Stomach (tissue), 9 donors: ENCODE results near the gene ATG5. TPM values are rescaled to one million over a fixed set of nuclear protein-coding genes. Genes with fewer than 3 reads are reported as not detected.

Source experiments
- DNase-seq, 2 donors: peaks; one replicate each; pipeline versions ENCODE4 v3.0.0 to v3.0.0-alpha.2; 2013 to 2019
- H3K27ac ChIP-seq, 5 donors: fragments of 200-600 bp in 4 of 5; sonication (generic) in 4 of 5; one replicate each; pipeline ENCODE4 v1.5.1; 2013 to 2019; ENCODE audit warnings: mild to moderate bottlenecking in 1 of 5, moderate library complexity in 1 of 5
- H3K27me3 ChIP-seq, 3 donors: fragments of 200-600 bp; sonication (generic); one replicate each; pipeline ENCODE4 v1.5.1; 2017 to 2019; ENCODE audit warnings: mixed run types in 1 of 3
- H3K36me3 ChIP-seq, 4 donors: fragments of 200-600 bp; sonication (generic); 1 replicate in 3 of 4; 2 replicates in 1 of 4; pipeline ENCODE4 v1.5.1; 2016 to 2019
- H3K4me1 ChIP-seq, 4 donors: fragments of 200-600 bp; sonication (generic); one replicate each; pipeline ENCODE4 v1.5.1; 2016 to 2019
- H3K4me3 ChIP-seq, 4 donors: fragments of 200-600 bp; sonication (generic) in 3 of 4; one replicate each; pipeline ENCODE4 v1.5.1; 2016 to 2019; ENCODE audit warnings: mild to moderate bottlenecking in 1 of 4
- H3K9me3 ChIP-seq, 4 donors: fragments of 200-600 bp; sonication (generic); one replicate each; pipeline ENCODE4 v1.5.1; 2016 to 2019
- EP300 ChIP-seq: sonication (generic); formaldehyde crosslinking; IDR thresholded peaks from one replicate; pipeline ENCODE4 v1.6.1; 2017; ENCODE audit warnings: antibody characterized with exemption
- POLR2A ChIP-seq, 4 donors: fragments of 450-650 bp; IDR thresholded peaks; one replicate each; pipeline ENCODE4 v1.6.1; 2016; ENCODE audit warnings: antibody characterized with exemption in 4 of 4, control low read depth in 2 of 4, mild to moderate bottlenecking in 1 of 4, moderate library complexity in 1 of 4
- POLR2AphosphoS5 ChIP-seq, 3 donors: sonication (generic); formaldehyde crosslinking; IDR thresholded peaks; one replicate each; pipeline ENCODE4 v1.6.1; 2016; ENCODE audit warnings: antibody characterized with exemption in 3 of 3
- WGBS, 5 donors: extraction: QIAGEN DNeasy Blood & Tissue Kit in 3 of 5; methylation state at CpG; one replicate each; pipeline versions ENCODE4 v1.1.5 to v1.1.7; 2013 to 2018; 5-methylcytosine and 5-hydroxymethylcytosine counted together
- intact Hi-C: fragments of 100-400 bp; cut with DNase I; formaldehyde crosslinking; loops from one replicate; pipeline ENCODE4 v1.15.1; 2023; ENCODE audit warnings: low total_unique reads
- polyA plus RNA-seq, 3 donors: library from polyadenylated mRNA; stranded (reverse); fragments of 200-250 nt; gene quantifications; one replicate each; pipeline ENCODE4 v1.2.3, GENCODE V29; 2013
- total RNA-seq, 5 donors: library from RNA; depleted of rRNA; stranded (reverse); fragments of >200 nt; gene quantifications; one replicate each; pipeline versions ENCODE4 v1.1.0 to v1.2.3, GENCODE V29; 2014 to 2016
- TF ChIP-seq, protein P1 (sequence below), 7 experiments: fragments of 450-650 bp in 4 of 7; fragments of 200-600 bp in 3 of 7; sonication (generic) in 3 of 7; IDR thresholded peaks; one replicate each; pipeline ENCODE4 v1.5.1; 2016 to 2019; ENCODE audit warnings: antibody characterized with exemption in 7 of 7, control low read depth in 2 of 7, mild to moderate bottlenecking in 1 of 7
- donor health status: healthy with polysubstance abuse.
- donor health status: Bipolar disorder and iron deficiency.
- donor health status: healthy.

The ATG5 gene
- total and polyA plus RNA-seq, 8 donors, result 12.8 to 89.4 (median 25.5) TPM

GRCh38 chr6:106220485-106220884, 105.1 kb downstream of the ATG5 start:
- H3K27ac ChIP-seq, result no peak overlapping the region
- DNase-seq, result no peak
- peaks cover 0 to 11% (median 3%) of the 10 kb centered on the region in 4 donors for H3K4me1 ChIP-seq
- no peaks in the 10 kb centered on the region for H3K27me3 ChIP-seq
- no peaks in the 10 kb centered on the region for H3K9me3 ChIP-seq
- TF ChIP-seq EP300 (no peak), POLR2AphosphoS5 (IDR thresholded peaks at IDR 0.05) (no peak)
- no peak overlapping the region for H3K4me3 ChIP-seq
- H3K36me3 ChIP-seq, result no peaks in the 10 kb centered on the region
- intact Hi-C loops, result loop anchor here (10.0 kb wide), 1 partner anchor 486 kb away; no protein-coding TSS in a partner anchor

DNA sequence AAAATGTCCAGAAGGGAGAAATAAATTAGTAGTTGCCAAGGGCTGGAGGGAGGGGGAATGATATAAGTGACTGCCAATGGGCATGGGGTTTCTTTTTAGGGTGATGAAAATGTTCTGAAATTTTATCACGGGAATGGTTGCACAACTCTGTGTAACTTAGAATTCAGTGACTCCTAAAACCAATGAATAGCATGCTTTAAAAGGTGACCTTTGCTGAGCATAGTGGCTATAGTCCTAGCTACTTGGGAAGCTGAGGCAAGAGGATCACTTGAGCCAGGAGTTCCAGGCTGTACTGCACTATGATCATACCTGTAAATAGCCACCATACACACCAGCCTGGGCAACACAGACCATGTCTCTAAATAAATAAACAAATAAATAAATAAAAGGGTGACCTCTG, 109.0 kb downstream of the ATG5 start:
- H3K9me3 ChIP-seq, result no peaks in the 10 kb centered on the region
- intact Hi-C loops, result no loop called here
- TF ChIP-seq EP300, result no peak
- no peak for TF ChIP-seq POLR2A (IDR thresholded peaks at IDR 0.05)
- no peak for TF ChIP-seq POLR2AphosphoS5 (IDR thresholded peaks at IDR 0.05)
- TF ChIP-seq, protein P1, sequence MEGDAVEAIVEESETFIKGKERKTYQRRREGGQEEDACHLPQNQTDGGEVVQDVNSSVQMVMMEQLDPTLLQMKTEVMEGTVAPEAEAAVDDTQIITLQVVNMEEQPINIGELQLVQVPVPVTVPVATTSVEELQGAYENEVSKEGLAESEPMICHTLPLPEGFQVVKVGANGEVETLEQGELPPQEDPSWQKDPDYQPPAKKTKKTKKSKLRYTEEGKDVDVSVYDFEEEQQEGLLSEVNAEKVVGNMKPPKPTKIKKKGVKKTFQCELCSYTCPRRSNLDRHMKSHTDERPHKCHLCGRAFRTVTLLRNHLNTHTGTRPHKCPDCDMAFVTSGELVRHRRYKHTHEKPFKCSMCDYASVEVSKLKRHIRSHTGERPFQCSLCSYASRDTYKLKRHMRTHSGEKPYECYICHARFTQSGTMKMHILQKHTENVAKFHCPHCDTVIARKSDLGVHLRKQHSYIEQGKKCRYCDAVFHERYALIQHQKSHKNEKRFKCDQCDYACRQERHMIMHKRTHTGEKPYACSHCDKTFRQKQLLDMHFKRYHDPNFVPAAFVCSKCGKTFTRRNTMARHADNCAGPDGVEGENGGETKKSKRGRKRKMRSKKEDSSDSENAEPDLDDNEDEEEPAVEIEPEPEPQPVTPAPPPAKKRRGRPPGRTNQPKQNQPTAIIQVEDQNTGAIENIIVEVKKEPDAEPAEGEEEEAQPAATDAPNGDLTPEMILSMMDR (IDR thresholded peaks at IDR 0.05), result no peak
- H3K27me3 ChIP-seq, result no peaks in the 10 kb centered on the region
- no peak overlapping the region for H3K4me3 ChIP-seq
- H3K27ac ChIP-seq, result no peak overlapping the region
- WGBS, 5 donors, result 83 to 95% (median 91%) methylated on average over 1 of the region's 1 CpG
- H3K36me3 ChIP-seq, result no peaks in the 10 kb centered on the region
- no peaks in the 10 kb centered on the region for H3K4me1 ChIP-seq
- no peak for DNase-seq

DNA sequence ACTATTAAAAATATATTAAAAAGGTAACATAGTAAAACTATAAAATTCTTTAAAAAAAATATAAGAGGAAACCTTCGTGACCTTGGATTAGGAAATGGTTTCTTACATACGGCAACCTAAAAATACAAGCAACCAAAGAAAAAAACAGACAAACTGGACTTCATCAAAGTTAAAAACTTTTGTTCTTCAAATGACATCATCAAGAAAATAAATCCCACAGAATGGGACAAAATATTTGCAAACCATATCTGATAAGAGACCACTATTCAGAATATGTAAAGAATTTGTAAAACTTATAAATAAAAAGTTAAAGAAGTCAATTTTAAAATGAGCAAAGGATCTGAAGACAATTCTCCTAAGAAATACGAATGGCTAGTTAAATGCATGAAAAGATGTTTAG, 110.0 kb downstream of the ATG5 start:
- no peaks in the 10 kb centered on the region for H3K9me3 ChIP-seq
- WGBS, 5 donors, result 89 to 98% (median 96%) methylated on average over 3 of the region's 3 CpGs
- no peak overlapping the region for H3K27ac ChIP-seq
- H3K4me1 ChIP-seq, result no peaks in the 10 kb centered on the region
- DNase-seq, result no peak
- TF ChIP-seq, protein P1 (IDR thresholded peaks at IDR 0.05), result no peak
- no peak for TF ChIP-seq POLR2AphosphoS5 (IDR thresholded peaks at IDR 0.05)
- no peak for TF ChIP-seq EP300
- no peak for TF ChIP-seq POLR2A (IDR thresholded peaks at IDR 0.05)
- intact Hi-C loops, result no loop called here
- no peaks in the 10 kb centered on the region for H3K27me3 ChIP-seq
- H3K36me3 ChIP-seq, result no peaks in the 10 kb centered on the region
- H3K4me3 ChIP-seq, result no peak overlapping the region

DNA sequence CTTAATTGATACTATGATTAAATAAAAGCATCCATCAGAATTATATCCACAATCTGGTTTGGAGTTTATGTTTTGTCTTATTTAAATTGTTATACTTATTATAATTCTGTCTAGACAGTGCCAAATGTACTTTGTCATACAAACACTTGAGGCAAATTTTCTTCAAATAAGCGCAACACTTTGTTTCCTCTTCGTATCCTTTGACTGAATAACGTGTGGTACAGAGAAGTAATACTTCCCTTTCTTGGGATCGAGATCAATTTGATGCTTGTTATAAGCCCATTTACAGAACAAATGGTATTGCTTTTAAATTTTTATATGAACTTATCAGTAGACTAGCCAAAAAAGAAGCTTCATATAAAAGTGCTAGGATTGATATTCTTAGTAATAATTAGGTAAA, 111.0 kb downstream of the ATG5 start:
- DNase-seq, result no peak
- WGBS, 5 donors, result 71 to 88% (median 78%) methylated on average over 4 of the region's 4 CpGs
- Histone ChIP-seq H3K27ac (no peak overlapping the region), H3K27me3 (no peaks in the 10 kb centered on the region), H3K4me1 (no peaks in the 10 kb centered on the region), H3K9me3 (no peaks in the 10 kb centered on the region), H3K4me3 (no peak overlapping the region), H3K36me3 (no peaks in the 10 kb centered on the region)
- intact Hi-C loops, result no loop called here
- no peak for TF ChIP-seq POLR2AphosphoS5 (IDR thresholded peaks at IDR 0.05)
- TF ChIP-seq, protein P1 (IDR thresholded peaks at IDR 0.05), result no peak
- TF ChIP-seq EP300, result no peak

DNA sequence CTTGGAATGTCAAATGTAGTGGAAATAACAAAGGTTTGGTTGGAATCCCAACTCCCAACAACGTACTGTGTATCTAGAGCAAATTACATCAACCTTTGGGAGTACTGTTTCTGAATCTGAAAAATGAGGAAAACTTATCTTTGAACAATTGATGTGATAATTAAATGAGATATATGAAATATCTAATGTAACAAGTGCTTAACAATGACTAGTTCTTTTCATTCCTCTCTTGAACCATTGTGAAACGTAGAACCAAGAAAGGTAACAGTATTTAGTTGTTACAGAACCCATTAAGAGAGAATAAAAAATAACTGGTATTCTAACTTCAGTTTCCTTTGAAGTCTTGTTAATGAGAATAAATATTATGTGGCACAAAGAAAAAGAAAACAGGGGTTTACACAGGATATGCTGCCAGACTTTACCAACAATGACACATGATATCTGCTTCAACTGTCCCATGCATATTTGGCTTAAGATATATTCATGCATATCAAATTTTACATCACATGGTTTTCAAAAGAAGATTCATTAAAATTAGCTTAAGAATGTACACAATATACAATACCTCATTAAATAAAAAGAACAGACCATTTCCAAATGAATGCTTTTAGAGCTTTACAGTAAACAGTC, 111.8 kb downstream of the ATG5 start:
- DNase-seq, result no peak
- Histone ChIP-seq H3K27me3 (no peaks in the 10 kb centered on the region), H3K9me3 (no peaks in the 10 kb centered on the region), H3K36me3 (no peaks in the 10 kb centered on the region), H3K4me1 (no peaks in the 10 kb centered on the region), H3K27ac (no peak overlapping the region), H3K4me3 (no peak overlapping the region)
- intact Hi-C loops, result no loop called here
- TF ChIP-seq POLR2AphosphoS5 (IDR thresholded peaks at IDR 0.05) (no peak), EP300 (no peak), POLR2A (IDR thresholded peaks at IDR 0.05) (no peak)
- TF ChIP-seq, protein P1 (IDR thresholded peaks at IDR 0.05), result no peak
- 73 to 88% (median 78%) methylated on average over 2 of the region's 2 CpGs for WGBS, 5 donors
